H1 (cell line): ENCODE results near the gene LRCH1. TPM values are rescaled to one million over a fixed set of nuclear protein-coding genes. Genes with fewer than 3 reads are reported as not detected.

Experiments used
- E2F6 ChIP-seq: IDR thresholded peaks from 2 replicates; pipeline ENCODE4 v1.6.1; 2012; ENCODE audit warnings: inconsistent platforms
- SP1 ChIP-seq: IDR thresholded peaks from 2 replicates; pipeline ENCODE4 v1.6.1; 2011; ENCODE audit warnings: low read depth, low read length
- polyA plus RNA-seq, 7 experiments: library from polyadenylated mRNA; depleted of rRNA in 3 of 7; stranded (reverse) in 5 of 7; unstranded in 2 of 7; fragments of >200 nt in 5 of 7; fragments of 200-250 nt in 2 of 7; gene quantifications; 1 replicate in 5 of 7; 2 replicates in 1 of 7; 4 replicates in 1 of 7; pipeline versions ENCODE4 v1.2.1 to v1.2.3, GENCODE V29; 2011 to 2013; ENCODE audit warnings: missing spikeins in 2 of 7, mixed read lengths in 2 of 7
- total RNA-seq: library from RNA; stranded (reverse); fragmentation: NEBNext Ultra II Directional; extraction: Animal tissue kit (Norgen Biotek cat#: 25700); gene quantifications from 2 replicates; pipeline ENCODE4 v1.2.1, GENCODE V29; 2021

LRCH1 gene
- total and polyA plus RNA-seq, 2 of the 8 experiments (the other 6 are each of a cell fraction or from before 2014, with no cell fraction given) = 3.0 to 10.1 TPM

- TF ChIP-seq SP1 (no peak), E2F6 (no peak)
These were observed 32.8 kb upstream of the LRCH1 start (continued) for GRCh38 chr13:46520166-46520565.
